ENCODE measurements around the gene CDCP2.

DNA sequence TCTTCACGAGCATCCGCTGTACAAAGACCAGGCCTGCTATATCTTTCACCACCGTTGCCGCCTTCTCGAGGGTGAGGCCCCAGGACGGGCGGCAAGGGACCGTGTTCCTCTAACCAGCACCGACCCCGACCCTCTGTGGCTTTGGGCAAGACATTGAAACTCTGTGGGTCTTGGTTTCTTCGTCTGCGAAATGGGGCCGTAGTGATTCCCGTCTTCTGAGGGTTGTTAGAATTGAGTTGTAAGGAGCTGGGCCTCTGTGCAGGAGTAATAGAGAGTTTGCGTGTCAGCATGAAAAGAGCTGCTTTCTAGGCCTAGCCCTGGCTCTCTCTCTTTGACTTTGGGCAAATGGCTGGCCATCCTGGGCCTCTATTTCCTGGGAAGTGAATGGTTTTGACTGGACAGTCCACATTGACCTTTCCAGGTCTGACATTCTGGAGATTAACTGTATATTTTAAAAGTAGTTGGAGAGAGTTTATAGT, 47.8 kb upstream of the CDCP2 start:
- TF ChIP-seq, protein P1, sequence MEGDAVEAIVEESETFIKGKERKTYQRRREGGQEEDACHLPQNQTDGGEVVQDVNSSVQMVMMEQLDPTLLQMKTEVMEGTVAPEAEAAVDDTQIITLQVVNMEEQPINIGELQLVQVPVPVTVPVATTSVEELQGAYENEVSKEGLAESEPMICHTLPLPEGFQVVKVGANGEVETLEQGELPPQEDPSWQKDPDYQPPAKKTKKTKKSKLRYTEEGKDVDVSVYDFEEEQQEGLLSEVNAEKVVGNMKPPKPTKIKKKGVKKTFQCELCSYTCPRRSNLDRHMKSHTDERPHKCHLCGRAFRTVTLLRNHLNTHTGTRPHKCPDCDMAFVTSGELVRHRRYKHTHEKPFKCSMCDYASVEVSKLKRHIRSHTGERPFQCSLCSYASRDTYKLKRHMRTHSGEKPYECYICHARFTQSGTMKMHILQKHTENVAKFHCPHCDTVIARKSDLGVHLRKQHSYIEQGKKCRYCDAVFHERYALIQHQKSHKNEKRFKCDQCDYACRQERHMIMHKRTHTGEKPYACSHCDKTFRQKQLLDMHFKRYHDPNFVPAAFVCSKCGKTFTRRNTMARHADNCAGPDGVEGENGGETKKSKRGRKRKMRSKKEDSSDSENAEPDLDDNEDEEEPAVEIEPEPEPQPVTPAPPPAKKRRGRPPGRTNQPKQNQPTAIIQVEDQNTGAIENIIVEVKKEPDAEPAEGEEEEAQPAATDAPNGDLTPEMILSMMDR (IDR thresholded peaks at IDR 0.05), result no peak
- TF ChIP-seq POLR2AphosphoS5 (IDR thresholded peaks at IDR 0.05; ENCODE audit: low read depth, low read length), result no peak
- TF ChIP-seq SIN3A (IDR thresholded peaks at IDR 0.05; ENCODE audit: borderline replicate concordance, insufficient read depth, low read depth, low read length), result no peak
